Activated T-cell treated with anti-CD3 and anti-CD28 coated beads for 24 hours (primary cell): ENCODE measurements around the gene CORIN.

Experiments used
- DNase-seq: peaks from one replicate; pipeline ENCODE4 v3.0.0-alpha.2; 2020; ENCODE audit warnings: low read depth

CORIN gene, protein sequence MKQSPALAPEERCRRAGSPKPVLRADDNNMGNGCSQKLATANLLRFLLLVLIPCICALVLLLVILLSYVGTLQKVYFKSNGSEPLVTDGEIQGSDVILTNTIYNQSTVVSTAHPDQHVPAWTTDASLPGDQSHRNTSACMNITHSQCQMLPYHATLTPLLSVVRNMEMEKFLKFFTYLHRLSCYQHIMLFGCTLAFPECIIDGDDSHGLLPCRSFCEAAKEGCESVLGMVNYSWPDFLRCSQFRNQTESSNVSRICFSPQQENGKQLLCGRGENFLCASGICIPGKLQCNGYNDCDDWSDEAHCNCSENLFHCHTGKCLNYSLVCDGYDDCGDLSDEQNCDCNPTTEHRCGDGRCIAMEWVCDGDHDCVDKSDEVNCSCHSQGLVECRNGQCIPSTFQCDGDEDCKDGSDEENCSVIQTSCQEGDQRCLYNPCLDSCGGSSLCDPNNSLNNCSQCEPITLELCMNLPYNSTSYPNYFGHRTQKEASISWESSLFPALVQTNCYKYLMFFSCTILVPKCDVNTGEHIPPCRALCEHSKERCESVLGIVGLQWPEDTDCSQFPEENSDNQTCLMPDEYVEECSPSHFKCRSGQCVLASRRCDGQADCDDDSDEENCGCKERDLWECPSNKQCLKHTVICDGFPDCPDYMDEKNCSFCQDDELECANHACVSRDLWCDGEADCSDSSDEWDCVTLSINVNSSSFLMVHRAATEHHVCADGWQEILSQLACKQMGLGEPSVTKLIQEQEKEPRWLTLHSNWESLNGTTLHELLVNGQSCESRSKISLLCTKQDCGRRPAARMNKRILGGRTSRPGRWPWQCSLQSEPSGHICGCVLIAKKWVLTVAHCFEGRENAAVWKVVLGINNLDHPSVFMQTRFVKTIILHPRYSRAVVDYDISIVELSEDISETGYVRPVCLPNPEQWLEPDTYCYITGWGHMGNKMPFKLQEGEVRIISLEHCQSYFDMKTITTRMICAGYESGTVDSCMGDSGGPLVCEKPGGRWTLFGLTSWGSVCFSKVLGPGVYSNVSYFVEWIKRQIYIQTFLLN

DNA sequence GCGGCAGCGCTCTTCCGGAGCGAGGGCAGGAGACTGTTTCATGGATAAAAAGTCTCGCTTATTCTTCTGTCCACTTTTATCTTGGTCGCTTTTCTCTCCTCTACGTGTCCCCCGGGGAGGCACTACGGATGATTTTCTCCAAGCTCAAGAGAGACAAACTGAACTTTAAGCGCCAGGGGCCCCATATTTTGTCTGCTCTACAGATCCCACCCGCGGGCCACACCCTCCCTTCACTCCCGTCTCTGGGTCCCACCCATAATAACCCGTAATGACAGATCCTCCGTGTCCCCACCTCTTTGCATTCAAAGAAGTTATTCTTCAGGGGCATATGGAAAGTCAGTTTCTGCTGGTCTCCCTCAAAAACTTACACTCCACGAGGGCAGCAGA is at the start of gene CORIN:
Gene CORIN, minus strand, starts transcription at position 160 of the 387 bp plus-strand sequence. Its CDS starts 118 bp downstream, at position 42.
- DNase-seq: no peak

DNA sequence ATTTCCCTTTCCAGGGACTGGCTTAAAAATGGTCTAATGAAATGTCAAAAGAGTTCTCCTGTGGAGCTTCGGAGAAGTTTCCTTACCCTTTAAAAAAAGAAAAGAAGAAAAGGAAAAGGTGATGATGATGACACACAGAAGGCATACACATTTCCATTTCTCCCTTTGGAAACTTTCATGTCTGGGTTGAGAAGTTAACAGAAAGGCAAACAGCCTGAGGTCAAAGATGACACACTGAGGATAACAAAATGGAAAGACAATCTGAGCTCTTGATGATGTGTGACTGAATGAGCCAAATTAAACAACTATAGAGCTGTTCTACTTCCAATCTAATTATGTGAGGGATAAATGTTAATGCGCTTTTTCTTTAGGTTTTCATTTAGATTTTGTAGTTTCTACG is 44.4 kb upstream of the CORIN start:
- no peak for DNase-seq

DNA sequence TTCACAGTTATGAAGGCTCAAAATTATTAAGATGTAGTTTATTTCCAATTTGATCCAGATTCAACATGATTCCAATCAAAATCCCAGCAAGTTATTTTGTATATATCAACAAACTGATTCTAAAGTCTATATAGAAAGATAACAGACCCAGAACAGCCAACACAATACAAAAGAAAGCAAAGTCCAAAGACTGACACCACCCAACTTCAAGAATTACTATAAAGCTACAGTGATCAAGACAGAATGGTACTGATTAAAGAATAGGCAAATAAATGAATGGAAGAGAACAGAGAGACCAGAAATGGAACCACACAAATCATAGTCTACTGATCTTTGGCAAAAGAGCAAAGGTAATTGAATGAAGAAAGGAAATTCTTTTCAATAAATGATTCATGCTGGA is 41.6 kb upstream of the CORIN start:
- no peak for DNase-seq

DNA sequence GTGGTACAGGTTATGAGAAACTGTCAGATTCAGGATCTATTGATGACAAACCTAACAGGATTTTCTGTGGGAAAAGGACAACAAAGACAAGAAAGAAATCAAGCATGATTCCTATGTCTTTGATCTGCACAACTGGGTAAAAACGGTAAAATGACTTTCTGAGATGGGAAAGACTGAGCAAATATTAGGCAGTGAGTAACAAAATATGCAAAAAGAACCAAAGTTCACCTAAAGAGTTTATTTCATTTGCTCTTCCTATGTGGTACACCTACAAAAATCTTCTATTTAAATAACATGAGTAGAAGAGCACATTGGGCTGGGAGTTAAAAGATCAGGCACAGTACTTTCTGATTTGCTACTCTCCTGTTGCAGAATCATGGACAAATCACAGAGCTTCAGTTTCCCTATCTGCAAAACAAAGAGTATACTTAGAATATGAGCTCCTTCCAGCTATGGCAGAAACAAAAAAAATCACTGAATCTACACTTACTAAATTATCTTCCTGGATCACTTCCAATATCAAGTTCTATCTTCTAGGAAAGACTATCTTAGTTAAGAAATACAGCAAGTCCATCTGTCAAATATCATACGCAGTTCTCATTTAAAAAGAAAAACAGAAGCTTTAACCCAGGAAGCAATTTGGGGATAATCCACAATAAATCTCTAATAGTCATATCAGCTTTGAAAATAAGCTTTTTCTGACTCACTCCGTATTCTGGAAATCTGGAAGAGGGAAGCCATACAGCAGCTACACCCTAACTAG is 39.1 kb upstream of the CORIN start:
- DNase-seq: no peak

DNA sequence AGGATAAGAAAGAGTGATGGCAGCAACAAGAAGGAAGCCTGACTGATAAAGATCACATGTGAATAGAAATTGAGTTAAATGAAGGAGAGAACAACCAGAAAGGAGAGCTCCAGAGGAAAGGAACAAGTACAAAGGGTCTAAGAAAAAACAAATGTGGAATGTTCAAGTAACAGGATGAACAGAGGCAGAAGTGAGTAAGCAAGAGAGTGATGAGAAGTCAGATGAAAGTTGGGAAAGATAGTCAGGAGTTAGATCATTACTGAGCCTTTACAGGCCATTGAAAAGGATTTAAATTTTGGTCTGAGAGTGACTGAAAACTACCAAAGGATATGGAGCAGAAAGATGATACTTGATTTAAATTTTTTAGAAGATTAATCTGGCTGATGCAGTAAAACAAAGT is 38.4 kb upstream of the CORIN start:
- DNase-seq: no peak

DNA sequence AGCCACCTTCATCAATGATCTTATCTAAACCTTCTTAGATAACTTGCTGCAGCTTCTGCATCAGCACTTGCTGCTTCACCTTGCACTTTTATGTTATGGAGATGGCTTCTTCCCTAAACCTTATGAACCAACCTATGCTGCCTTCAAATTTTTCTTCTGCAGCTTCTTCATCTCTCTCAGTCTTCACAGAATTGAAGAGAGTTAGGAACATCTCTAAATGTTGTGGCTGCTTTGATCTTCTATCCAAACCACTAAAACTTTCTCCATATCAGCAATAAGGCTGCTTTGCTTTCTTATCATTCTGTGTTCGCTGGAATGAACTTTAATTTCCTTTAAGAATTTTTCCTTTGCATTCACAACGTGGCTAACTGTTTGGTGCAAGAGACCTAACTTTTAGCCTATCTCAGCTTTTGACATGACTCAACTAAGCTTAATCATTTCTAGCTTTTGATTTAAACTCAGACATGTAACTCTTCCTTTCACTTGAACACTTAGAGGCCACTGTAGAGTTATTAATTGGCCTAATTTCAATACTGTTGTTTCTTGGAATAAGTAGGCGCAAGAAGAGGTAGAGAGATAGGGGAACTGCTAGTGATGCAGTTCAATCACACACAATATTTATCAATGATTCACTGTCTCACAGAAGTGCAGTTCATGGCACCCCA is 36.1 kb upstream of the CORIN start:
- no peak for DNase-seq

DNA sequence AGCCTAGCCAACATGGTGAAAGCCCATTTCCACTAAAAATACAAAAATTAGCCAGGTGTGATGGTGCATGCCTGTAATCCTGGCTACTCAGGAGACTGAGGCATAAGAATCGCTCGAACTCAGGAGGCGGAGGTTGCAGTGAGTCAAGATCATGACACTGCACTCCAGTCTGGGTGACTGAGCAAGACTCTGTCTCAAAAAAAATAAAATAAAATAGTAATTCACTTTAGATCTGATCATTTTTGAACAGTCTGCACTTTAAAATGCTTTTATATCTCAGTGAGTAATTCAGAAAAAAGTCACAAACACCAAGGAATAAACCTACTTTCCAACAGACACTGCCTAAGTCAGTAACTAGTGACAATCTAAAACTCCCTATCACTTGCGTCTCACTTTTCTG is 25.6 kb upstream of the CORIN start:
- no peak for DNase-seq

DNA sequence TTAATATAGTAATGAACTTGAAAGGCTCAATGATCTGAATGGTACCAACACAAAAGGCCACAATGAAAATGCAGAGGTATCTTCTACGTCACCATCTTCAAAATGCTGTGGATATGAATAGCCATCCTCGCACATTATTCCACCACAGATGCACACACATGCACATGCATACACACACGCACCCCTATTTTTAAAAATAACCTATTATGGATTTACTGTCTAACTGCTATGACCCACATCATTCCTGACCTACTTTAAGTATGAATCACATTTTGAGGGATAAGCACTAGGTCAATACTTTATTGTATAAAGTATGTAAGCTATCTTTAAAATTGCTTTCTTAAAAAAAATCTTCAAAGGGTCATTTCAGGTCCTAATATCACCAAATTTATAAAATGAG is 24.4 kb upstream of the CORIN start:
- DNase-seq: no peak

DNA sequence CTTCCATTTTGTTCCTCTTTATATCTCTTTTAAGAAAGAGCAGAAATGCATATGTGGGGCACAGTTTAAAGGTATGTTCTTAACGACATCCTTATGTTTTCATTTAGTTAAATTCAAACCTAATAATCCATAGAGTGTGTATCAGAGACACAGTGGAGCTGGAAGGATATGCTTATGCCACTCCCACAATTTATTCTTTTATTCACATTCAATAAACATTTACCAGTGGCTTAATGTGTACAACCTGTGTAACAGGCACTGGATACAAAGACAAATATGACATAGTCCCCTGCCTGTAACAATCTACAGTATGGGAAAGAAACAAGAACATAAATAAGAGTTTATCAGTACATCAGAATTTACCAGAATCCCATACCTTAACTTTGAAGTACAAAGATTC is 22.4 kb upstream of the CORIN start:
- DNase-seq: no peak

DNA sequence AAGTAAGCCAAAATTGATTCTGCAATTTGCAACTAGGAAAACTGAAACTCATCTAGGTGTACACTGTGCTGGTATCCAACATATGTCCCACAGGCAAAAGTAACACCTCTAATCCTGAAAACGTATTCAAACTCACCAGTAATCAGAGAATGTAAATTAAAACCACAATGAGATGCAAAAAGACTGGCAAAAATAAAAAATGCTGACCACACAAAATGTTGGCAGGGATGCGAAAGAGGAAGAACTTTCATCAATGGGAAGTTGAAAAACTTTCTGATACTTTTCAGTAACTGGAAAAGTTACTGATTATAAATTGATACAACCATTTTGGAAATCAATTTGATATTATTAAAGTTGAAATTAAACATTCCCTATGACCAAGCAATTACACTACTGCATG is 20.1 kb upstream of the CORIN start:
- no peak for DNase-seq

DNA sequence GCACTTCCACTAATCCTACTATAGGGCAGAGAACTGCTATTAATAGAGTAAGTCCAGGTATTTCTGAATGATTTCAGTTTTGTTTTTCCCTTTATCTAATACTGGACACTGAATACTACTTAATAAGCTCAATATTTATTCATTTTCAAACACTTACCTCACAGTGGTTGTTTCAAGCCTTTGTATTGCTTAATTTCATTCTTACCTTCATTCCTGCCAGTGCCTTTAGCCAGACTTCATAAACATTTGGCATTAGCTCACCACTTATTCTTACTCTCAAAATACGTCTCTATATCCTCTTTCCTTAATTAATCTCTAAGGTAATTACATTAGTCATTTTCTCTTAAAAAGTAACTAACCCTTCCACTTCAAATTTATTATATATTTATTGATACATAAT is 18.8 kb upstream of the CORIN start:
- DNase-seq: no peak

DNA sequence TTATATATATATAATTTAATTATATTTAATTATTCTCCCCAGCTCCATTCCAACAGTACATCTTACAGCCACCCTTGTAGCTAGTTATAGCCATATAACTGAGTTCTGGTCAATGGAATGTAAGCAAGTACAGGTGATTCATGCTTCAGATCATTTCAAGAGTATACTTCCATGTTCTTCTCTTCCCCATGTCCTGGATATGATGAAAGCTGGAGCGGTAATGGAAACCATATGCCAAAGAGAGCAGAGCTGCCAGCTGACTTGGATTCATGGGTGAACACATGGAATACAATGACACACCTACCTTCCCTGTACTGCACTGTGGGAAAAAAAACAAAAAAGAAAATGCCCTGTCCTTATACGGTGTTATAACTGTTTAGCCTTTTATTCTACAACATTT is 17.5 kb upstream of the CORIN start:
- no peak for DNase-seq

DNA sequence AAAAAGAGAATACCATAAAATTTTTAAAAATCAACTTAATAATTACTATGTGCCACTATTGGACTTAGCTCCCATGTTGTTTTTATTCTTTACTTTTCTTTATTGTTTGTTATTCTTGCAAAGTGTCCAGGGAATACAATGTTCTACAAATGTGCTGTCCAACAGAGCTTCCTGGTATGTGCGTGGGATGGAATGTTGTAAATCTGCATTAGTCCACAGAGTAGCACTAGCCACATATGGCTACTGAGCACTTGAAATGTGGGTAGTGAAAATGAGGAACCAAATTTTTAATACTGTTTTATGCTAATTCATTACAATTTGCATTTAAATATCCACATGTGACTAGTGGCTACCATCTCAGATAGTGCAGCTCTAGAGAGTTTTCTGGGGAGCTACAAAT is 14.3 kb upstream of the CORIN start:
- DNase-seq: no peak

DNA sequence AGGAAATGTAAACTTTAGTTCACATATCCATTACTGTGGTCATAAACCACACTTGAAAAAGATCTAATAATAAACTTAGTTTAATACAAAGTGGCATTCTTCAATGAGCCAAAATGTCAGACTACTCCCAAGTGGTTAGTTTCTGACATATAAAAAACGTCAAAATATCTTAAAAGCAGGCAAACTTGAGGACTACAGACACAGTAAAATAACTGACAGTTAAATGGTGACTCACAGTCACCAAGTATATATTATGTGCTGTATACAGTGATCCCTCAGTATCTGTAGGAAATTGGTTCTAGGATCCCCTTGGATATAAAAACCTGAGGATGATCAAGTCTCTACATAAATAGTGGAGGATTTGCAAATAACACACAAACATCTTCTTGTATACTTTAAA is 11.6 kb upstream of the CORIN start:
- no peak for DNase-seq

DNA sequence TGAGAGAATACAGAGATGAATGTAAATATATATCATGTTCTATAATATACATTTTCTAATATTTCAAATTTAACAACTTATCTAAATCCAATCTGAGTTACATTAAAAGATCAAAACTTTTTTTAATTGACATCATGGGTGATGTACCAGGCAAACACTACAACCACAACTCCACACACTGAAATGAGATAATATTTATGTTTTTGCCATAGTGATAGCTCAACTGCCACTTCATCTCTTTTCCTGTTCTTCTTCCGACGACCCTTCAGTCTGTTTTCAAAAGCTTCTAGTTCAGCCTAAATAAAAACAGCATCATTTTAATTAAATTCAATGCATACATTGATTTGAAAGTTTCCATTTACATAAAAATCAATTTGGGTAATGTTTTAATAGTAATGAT is 10.2 kb upstream of the CORIN start:
- DNase-seq: no peak

DNA sequence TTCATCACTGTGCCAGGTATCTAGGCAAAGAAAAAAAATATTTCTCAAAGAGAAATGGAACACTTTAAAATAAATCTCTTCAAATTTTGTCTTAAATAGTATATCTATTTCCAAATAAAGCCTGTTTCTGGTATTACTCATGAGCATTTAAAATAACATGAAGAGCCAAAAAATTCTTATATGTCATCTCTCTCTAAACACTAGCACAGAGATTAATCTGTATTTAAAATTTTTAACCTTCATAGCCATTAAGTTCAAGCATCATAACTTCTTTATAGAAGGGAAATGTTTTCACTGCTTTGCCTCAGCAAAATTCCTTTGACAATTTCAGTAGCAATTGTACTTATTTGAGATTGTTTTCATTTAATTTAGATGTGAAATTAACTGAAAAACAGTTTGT is 5.1 kb upstream of the CORIN start:
- DNase-seq: no peak

DNA sequence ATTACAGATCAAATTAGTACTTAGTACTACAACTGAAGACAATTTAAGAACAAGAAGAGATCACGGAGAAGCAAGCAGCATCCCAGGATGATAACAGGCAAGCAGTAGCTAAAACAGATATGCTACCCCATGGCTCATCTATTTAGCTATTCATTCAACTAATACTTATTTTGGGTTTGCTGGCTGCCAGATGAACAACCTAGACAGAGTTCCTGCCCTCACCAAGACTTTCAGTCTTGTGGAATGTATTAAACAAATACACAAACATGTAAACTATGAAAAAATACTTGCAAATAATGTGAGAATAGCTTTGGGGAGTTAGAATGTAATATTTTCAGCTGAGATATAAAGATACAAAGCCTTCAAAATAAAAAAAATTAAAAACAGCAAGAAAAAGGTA is 2.4 kb upstream of the CORIN start:
- DNase-seq: no peak

DNA sequence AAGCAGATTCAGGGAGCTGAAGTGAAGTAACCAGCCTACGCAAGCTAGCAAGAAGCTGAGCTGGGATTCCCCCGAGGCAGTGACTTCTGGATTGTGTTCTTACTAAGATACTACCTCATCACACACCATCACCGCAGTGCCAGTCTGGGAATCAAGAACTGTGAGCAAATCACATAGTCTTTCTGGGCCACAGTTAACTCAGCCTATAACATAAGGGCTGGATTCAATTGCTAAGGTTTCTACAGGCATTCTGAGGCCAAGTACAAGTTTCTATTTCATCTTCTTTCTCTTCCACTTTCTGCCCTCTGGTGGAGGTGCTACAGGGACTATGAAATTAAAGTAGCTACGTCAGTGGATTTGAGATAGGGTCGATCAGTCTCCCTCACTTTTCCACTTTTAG is 1.4 kb upstream of the CORIN start:
- peak; percentile 35 for DNase-seq

DNA sequence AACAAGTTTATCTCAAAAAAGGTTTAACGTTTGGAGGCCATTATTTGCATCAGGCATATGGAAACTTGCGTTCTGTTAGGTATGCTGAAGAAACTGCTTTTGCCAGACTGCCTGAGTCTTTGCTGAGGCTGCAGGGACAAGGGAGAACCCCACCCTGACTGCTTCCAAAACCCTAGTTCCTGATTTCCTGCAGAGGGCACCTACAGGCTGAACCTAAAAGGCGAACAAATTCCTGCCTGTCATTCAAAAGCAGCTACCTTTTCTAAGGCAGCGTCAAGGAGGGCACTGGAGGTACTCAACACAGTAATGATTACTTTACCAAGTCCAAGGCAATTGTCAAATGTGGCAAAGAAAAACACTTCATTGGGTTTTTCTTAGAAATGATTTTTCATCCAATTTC is 578 bp upstream of the CORIN start:
- no peak for DNase-seq

DNA sequence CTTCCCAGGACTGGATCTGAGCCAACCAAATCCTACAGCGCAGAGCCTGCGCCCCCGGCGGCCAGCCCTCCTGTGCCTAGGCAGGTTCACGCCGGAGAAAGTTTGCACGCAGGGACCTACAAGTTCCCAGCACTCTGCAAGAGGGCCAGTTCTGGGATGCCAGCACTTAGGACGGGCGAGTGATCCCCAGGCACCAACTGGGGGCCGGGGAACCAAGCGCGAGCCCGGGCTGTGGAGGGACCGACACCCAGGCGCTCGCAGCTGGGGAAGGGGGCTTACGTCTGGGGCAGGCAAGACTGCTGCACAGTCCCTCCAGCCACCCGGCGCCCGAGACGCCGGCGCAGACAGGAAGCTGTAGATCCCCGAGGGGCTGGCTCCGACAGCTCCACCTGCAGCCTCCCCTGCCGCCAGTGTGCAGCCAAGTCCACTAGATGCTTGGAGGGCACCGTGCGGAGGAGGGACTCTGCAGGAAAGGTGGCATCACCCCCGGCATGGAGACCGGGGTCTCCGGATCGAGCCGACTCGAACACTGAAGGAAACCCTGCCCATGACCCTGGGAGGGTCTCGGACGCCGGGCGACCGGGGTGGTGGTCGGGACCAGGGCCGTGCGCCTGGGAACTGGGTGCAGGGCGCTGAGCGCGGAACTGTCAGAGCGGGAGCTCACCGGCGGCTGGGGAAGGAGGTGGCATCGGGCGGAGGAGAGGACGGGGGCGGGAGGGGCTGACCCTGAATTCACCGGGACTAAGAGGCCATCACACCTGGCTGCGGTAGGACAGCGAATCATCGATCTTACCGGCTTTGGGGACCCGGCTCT is 566 bp downstream of the CORIN start:
- DNase-seq: peak; percentile 25

DNA sequence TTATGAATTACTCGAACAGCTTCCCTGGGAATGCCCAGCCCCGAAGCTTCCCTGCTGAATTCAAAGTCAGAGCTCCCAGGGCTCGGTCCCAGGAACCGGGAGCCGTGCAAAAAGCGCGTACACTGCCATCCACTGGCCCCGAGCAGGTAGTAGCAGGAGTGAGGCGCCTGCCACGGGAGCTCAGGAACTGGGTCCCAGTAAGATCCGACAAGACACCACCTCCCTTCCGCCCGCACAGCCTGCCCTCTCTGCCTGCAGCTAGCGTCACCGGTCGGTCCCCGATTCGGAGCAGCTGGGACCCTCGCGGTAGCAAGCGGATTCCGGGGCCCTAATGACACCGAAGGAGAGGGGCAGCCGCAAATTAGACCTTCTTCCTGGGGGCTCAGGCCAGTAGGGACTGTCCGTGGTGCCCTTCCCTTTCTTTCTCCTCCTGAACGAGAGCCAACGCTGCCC is 1.2 kb downstream of the CORIN start:
- peak; percentile 38 for DNase-seq
